ENCODE measurements around the gene CYP11A1.

Gene CYP11A1

GRCh38 chr15:74295800-74296199 lies 71.6 kb downstream of the CYP11A1 start:
- Histone ChIP-seq H3K27ac (no peak overlapping the region), H3K4me3 (ENCODE audit: low read depth in 1 of 2, low read length in 1 of 2) (no peak overlapping the region), H3K4me1 (ENCODE audit: control insufficient read depth in 1 of 2, insufficient read depth in 1 of 2, low read depth in 1 of 2, low read length in 1 of 2) (no peaks in the 10 kb centered on the region), H3K36me3 (no peaks in the 10 kb centered on the region), H3K9me3 (no peaks in the 10 kb centered on the region), H3K27me3 (peaks cover 47% of the 10 kb centered on the region)
- TF ChIP-seq, protein P1, sequence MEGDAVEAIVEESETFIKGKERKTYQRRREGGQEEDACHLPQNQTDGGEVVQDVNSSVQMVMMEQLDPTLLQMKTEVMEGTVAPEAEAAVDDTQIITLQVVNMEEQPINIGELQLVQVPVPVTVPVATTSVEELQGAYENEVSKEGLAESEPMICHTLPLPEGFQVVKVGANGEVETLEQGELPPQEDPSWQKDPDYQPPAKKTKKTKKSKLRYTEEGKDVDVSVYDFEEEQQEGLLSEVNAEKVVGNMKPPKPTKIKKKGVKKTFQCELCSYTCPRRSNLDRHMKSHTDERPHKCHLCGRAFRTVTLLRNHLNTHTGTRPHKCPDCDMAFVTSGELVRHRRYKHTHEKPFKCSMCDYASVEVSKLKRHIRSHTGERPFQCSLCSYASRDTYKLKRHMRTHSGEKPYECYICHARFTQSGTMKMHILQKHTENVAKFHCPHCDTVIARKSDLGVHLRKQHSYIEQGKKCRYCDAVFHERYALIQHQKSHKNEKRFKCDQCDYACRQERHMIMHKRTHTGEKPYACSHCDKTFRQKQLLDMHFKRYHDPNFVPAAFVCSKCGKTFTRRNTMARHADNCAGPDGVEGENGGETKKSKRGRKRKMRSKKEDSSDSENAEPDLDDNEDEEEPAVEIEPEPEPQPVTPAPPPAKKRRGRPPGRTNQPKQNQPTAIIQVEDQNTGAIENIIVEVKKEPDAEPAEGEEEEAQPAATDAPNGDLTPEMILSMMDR (IDR thresholded peaks at IDR 0.05): no peak

- Histone ChIP-seq H3K4me3 (ENCODE audit: low read depth in 1 of 2, low read length in 1 of 2) (no peak overlapping the region), H3K27me3 (peaks cover 30% of the 10 kb centered on the region), H3K4me1 (ENCODE audit: control insufficient read depth in 1 of 2, insufficient read depth in 1 of 2, low read depth in 1 of 2, low read length in 1 of 2) (no peaks in the 10 kb centered on the region), H3K27ac (no peak overlapping the region), H3K9me3 (no peaks in the 10 kb centered on the region), H3K36me3 (no peaks in the 10 kb centered on the region)
- TF ChIP-seq, protein P1 (IDR thresholded peaks at IDR 0.05): no peak
These were observed 73.4 kb downstream of the CYP11A1 start for GRCh38 chr15:74294010-74294409.

DNA sequence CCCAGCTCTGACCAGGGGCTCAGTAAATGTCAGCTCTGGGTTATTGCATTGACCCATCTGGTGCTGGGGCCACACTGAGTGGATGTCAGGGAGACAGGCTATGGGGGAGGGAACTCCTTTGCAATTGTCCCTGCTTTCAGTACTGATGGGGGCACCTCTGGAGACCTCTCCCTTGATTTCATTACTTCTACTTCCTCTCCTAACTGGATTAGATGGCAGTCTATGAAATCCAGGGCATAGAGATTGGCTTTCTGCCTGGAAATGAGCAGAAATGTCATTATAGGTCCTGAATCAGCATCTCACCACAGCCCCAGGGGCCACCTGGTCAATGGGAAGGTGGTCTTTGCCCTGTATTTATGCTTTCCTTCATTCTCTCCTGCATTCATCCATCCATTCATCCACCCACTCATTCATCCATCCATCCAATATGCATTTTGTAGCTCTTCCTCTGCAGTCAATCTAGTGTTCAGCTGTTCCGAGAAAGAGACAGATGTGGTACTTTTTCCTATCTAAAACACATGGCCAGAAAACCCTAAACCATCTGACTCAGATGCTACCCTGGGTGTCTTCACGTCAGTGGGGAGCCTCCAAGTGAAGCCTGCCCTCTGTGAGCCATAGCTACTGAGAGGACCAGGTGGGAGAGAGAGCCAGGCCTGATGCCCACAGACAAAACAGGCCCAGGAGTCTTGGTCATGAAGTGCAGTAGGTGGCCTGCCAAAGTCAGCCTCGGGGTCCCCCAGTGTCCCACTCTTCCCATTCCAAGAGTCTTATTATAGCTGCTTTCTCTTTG lies 74.2 kb downstream of the CYP11A1 start:
- Histone ChIP-seq H3K4me3 (ENCODE audit: low read depth in 1 of 2, low read length in 1 of 2) (no peak overlapping the region), H3K4me1 (ENCODE audit: control insufficient read depth in 1 of 2, insufficient read depth in 1 of 2, low read depth in 1 of 2, low read length in 1 of 2) (no peaks in the 10 kb centered on the region), H3K27me3 (peaks cover 25% of the 10 kb centered on the region), H3K27ac (no peak overlapping the region), H3K9me3 (no peaks in the 10 kb centered on the region), H3K36me3 (no peaks in the 10 kb centered on the region)
- TF ChIP-seq, protein P1 (IDR thresholded peaks at IDR 0.05): no peak

DNA sequence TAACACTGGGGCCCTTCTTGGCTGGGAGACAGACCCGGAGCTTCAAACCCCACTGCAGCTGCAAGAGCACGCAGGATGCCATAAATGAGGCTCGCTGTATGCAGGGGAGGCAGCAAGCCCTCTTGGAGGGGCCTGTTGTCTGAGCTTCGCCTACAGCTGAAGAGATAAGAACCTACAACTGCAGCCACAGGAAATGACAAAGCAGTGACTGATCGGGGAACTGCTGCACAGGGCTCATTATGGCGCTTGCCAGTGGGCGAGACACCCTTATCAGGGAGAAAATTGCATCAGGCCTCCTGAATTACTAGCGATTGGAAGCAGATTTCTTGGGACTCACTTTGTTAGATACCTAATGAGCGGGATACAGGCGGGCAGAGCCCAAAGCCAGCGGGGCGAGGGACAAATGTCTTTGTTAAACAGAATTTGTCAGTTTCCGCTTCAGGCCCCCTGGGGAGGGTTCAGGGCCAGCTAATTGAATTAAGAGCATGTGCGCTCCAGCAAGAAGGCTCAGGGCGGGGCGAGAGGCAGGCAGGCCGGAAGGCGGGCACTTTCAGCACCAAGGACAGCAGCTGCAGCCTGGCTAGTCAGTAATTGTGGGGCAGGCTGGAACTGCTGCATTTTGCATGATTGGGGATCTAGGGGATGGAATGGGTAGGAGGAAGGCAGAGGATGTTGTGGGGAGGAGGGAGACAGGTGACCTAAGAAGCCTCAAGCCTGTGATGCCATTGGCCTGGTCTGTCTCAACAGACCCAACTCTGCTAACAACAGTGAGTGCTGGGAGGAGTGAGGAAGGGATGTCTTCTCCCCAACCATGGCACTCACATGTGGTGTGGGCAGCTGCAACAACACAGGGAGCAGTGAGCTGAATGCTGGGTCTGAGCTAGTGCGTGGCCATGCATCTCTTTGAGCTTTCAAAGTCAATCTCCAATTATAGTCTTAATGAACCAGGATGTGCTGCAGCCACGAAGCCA lies 76.1 kb downstream of the CYP11A1 start:
- TF ChIP-seq, protein P1 (IDR thresholded peaks at IDR 0.05): no peak
- Histone ChIP-seq H3K4me3 (ENCODE audit: low read depth in 1 of 2, low read length in 1 of 2) (no peak overlapping the region), H3K27me3 (peaks cover 19% of the 10 kb centered on the region), H3K9me3 (no peaks in the 10 kb centered on the region), H3K36me3 (no peaks in the 10 kb centered on the region), H3K27ac (no peak overlapping the region), H3K4me1 (ENCODE audit: control insufficient read depth in 1 of 2, insufficient read depth in 1 of 2, low read depth in 1 of 2, low read length in 1 of 2) (no peaks in the 10 kb centered on the region)

GRCh38 chr15:74290645-74291044 lies 76.8 kb downstream of the CYP11A1 start:
- no peak overlapping the region for H3K4me3 ChIP-seq (ENCODE audit: low read depth in 1 of 2, low read length in 1 of 2)
- no peak overlapping the region for H3K27ac ChIP-seq
- no peaks in the 10 kb centered on the region for H3K9me3 ChIP-seq
- peaks cover 24% of the 10 kb centered on the region for H3K27me3 ChIP-seq
- TF ChIP-seq, protein P1 (IDR thresholded peaks at IDR 0.05): no peak
- H3K36me3 ChIP-seq: no peaks in the 10 kb centered on the region
- no peaks in the 10 kb centered on the region for H3K4me1 ChIP-seq (ENCODE audit: control insufficient read depth in 1 of 2, insufficient read depth in 1 of 2, low read depth in 1 of 2, low read length in 1 of 2)
